C4-2B (cell line): ENCODE data around the gene CDKAL1.

Source experiments
- CTCF ChIP-seq: fragments of 450-650 bp; conservative IDR thresholded peaks from 2 replicates; pipeline ENCODE4 v1.5.1; 2017; ENCODE audit warnings: mild to moderate bottlenecking
- ZFX ChIP-seq: fragments of 450-650 bp; IDR thresholded peaks from 2 replicates; pipeline ENCODE4 v1.6.1; 2017

- TF ChIP-seq CTCF (no peak), ZFX (no peak)
Observed at GRCh38 chr6:21220271-21220987, 686.2 kb downstream of the CDKAL1 start.
